GM23338 (cell line): Measurements from ENCODE around the gene ALMS1.

Experiments
- CTCF ChIP-seq, 2 experiments: fragments of 200-600 bp in 1 of 2; sonication (generic) in 1 of 2; conservative IDR thresholded peaks; 2 replicates each; pipeline versions ENCODE4 v1.5.1 to v1.6.1; 2016 to 2017; ENCODE audit warnings: antibody characterized with exemption in 2 of 2, low read depth in 2 of 2, mild to moderate bottlenecking in 2 of 2, moderate library complexity in 1 of 2
- ZNF114 ChIP-seq: fragments of 250-450 bp; sonication (Bioruptor Pico); IDR thresholded peaks from 2 replicates; pipeline ENCODE4 v1.5.0; 2020; ENCODE audit warnings: mild to moderate bottlenecking, moderate library complexity

GRCh38 chr2:73339201-73339600, 46.4 kb upstream of the ALMS1 start:
- TF ChIP-seq ZNF114 (CRISPR knock-in tag) = no peak
- TF ChIP-seq CTCF (conservative IDR thresholded peaks at IDR 0.05; ENCODE audit: low read depth in 2 of 2) = no peak
